Loucy (cell line): ENCODE data around the gene SNURF.

ENCODE experiments used
- CTCF ChIP-seq: fragments of 200-600 bp; sonication (generic); conservative IDR thresholded peaks from 2 replicates; pipeline ENCODE4 v1.5.1; 2014; ENCODE audit warnings: mild to moderate bottlenecking, antibody characterized with exemption, low read length
- EZH2phosphoT487 ChIP-seq: fragments of 200-600 bp; IDR thresholded peaks from 2 replicates; pipeline ENCODE4 v1.6.1; 2018; ENCODE audit warnings: antibody characterized with exemption, mild to moderate bottlenecking, moderate library complexity, borderline replicate concordance

- TF ChIP-seq CTCF (no peak), EZH2phosphoT487 (no peak)
These were observed 22.1 kb downstream of the SNURF start for GRCh38 chr15:24976932-24977331.
